Muscle of arm (tissue), 14 donors: ENCODE measurements around the gene KCNQ1. TPM values are rescaled to one million over a fixed set of nuclear protein-coding genes. Genes with fewer than 3 reads are reported as not detected.

ENCODE experiments used
- DNase-seq: peaks from one replicate; pipeline ENCODE4 v3.0.0-alpha.2; 2013
- long read RNA-seq, 11 donors: transcript quantifications; one replicate each; lab custom pipeline, GENCODE V29; 2026
- polyA plus RNA-seq, 12 donors: library from polyadenylated mRNA; unstranded; fragments of 120-200 nt; gene quantifications; one replicate each; pipeline ENCODE4 v1.2.1, GENCODE V29; 2013; ENCODE audit not compliant: insufficient read length in 12 of 12

The KCNQ1 gene
- polyA plus RNA-seq, result 1 to 10 TPM in 10 of 12 donors, not detected in 2; 1.3 to 2.5 (median 2.0) TPM
- long read RNA-seq, donor 1, partial matches to known transcripts, result 0 of 4 reads
- long read RNA-seq, donor 1, other reads (novel, unspliced or antisense), result 0 of 4 reads
- long read RNA-seq, donor 2, partial matches to known transcripts, result 0 of 1 reads
- long read RNA-seq, donor 2, other reads (novel, unspliced or antisense), result 0 of 1 reads
- long read RNA-seq, donor 3, partial matches to known transcripts, result 17 of 17 reads
- long read RNA-seq, donor 3, other reads (novel, unspliced or antisense), result 0 of 17 reads
- long read RNA-seq, donor 4, partial matches to known transcripts, result 0 of 1 reads
- long read RNA-seq, donor 4, other reads (novel, unspliced or antisense), result 0 of 1 reads
- long read RNA-seq, donor 5, result 0 reads
- long read RNA-seq, donor 6, result 0 reads
- long read RNA-seq, donor 7, partial matches to known transcripts, result 17 of 17 reads
- long read RNA-seq, donor 7, other reads (novel, unspliced or antisense), result 0 of 17 reads
- long read RNA-seq, donor 8, partial matches to known transcripts, result 0 of 1 reads
- long read RNA-seq, donor 8, other reads (novel, unspliced or antisense), result 0 of 1 reads
- long read RNA-seq, donor 9, result 0 reads
- long read RNA-seq, donor 10, result 0 reads
- long read RNA-seq, donor 11, partial matches to known transcripts, result 9 of 10 reads
- long read RNA-seq, donor 11, other reads (novel, unspliced or antisense), result 0 of 10 reads

GRCh38 chr11:2444821-2445745, at the start of gene KCNQ1:
KCNQ1 (plus strand) TSS chr11:2445008; CDS start chr11:2445099, 91 bp downstream.
- DNase-seq, result no peak

GRCh38 chr11:2395211-2395730, 49.5 kb upstream of the KCNQ1 start:
- no peak for DNase-seq

GRCh38 chr11:2395856-2396255, 49.0 kb upstream of the KCNQ1 start:
- no peak for DNase-seq

GRCh38 chr11:2396471-2396870, 48.3 kb upstream of the KCNQ1 start:
- DNase-seq, result no peak

- no peak for DNase-seq
Measured at GRCh38 chr11:2397005-2397404, 47.8 kb upstream of the KCNQ1 start.

GRCh38 chr11:2398664-2399355, 46.0 kb upstream of the KCNQ1 start:
- no peak for DNase-seq

GRCh38 chr11:2399488-2400068, 45.2 kb upstream of the KCNQ1 start:
- DNase-seq, result no peak

- DNase-seq, result peak; percentile 100
Measured at GRCh38 chr11:2400069-2400761, 44.6 kb upstream of the KCNQ1 start, which contains the start of gene TSSC4. TSSC4 (plus strand) TSS chr11:2400750; CDS start chr11:2402634, 1,884 bp downstream.

GRCh38 chr11:2400762-2401435, 43.9 kb upstream of the KCNQ1 start:
- no peak for DNase-seq

- no peak for DNase-seq
Measured at GRCh38 chr11:2401436-2401984, 43.3 kb upstream of the KCNQ1 start.

GRCh38 chr11:2402106-2402505, 42.7 kb upstream of the KCNQ1 start:
- DNase-seq, result no peak

GRCh38 chr11:2402890-2403645, 41.7 kb upstream of the KCNQ1 start:
- DNase-seq, result no peak

- DNase-seq, result no peak
Measured at GRCh38 chr11:2404735-2405196, 40.0 kb upstream of the KCNQ1 start.

- DNase-seq, result no peak
Measured at GRCh38 chr11:2406451-2406850, 38.4 kb upstream of the KCNQ1 start.

GRCh38 chr11:2406878-2407410, 37.9 kb upstream of the KCNQ1 start:
- DNase-seq, result no peak

GRCh38 chr11:2408671-2409070, 36.1 kb upstream of the KCNQ1 start:
- DNase-seq, result no peak

GRCh38 chr11:2409126-2409525, 35.7 kb upstream of the KCNQ1 start:
- DNase-seq, result no peak
